Measurements from ENCODE around the gene MAD1L1.

The MAD1L1 gene

DNA sequence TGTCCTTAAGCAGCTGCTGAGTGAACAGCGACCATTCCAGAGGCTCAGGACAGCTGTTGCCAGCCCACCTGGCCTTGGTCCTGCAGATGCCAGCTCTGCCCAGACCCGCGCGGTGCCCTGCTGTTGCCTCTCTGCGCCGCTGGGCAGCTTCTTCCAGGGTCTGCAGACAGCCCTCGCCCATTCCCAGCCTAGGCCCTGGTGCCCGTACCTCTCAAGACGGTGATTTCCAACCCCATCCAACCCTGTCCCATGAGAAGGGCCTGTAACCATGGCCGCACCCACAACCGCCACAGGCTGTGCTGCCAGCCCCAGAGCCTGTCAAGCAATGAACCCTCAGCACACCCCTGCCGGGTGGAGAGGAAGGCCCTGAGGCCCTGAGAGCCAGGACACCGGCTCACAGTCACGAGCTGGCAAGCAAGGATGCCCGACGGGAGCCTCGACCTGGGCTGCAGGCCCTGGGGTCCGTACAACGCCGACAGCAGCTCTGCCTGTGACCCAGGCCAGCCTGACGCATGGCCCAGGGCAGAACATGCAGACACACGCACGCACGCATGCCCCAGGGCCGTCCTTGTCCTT, 231.9 kb downstream of the MAD1L1 start:
- Histone ChIP-seq H3K4me1 (ENCODE audit: control insufficient read depth in 1 of 2, insufficient read depth in 1 of 2, low read depth in 1 of 2, low read length in 1 of 2) (no peaks in the 10 kb centered on the region), H3K9me3 (no peaks in the 10 kb centered on the region), H3K27me3 (no peaks in the 10 kb centered on the region), H3K4me3 (ENCODE audit: low read depth in 1 of 2, low read length in 1 of 2) (no peak overlapping the region), H3K27ac (no peak overlapping the region), H3K36me3 (peaks cover 15% of the 10 kb centered on the region)
- TF ChIP-seq, protein P1, sequence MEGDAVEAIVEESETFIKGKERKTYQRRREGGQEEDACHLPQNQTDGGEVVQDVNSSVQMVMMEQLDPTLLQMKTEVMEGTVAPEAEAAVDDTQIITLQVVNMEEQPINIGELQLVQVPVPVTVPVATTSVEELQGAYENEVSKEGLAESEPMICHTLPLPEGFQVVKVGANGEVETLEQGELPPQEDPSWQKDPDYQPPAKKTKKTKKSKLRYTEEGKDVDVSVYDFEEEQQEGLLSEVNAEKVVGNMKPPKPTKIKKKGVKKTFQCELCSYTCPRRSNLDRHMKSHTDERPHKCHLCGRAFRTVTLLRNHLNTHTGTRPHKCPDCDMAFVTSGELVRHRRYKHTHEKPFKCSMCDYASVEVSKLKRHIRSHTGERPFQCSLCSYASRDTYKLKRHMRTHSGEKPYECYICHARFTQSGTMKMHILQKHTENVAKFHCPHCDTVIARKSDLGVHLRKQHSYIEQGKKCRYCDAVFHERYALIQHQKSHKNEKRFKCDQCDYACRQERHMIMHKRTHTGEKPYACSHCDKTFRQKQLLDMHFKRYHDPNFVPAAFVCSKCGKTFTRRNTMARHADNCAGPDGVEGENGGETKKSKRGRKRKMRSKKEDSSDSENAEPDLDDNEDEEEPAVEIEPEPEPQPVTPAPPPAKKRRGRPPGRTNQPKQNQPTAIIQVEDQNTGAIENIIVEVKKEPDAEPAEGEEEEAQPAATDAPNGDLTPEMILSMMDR (IDR thresholded peaks at IDR 0.05), result no peak

DNA sequence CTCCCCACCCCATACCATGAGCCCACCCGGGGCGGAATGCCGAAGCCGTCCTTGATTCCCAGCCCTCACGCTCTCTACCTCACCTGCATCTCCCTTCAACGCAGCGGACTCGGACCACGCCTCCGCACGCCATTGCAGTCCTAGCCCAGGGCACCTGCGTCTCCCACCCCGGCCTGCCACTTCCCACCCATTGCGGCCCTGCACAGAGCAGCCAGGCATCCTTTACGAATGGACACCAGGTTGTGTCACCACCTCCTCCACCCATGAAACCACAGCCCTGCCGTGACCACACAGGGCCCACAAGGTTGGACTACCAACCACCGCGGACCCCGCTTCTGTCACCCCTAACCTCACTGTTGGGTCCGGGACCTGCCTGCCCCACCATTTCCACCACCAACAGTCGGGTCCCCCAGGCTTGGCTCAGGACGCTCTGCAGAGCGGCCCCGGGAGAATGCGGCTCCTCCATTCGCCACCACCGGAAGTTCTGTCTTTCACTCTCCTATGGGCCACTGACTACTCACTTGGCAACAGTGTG, 232.5 kb downstream of the MAD1L1 start:
- Histone ChIP-seq H3K27me3 (no peaks in the 10 kb centered on the region), H3K4me1 (ENCODE audit: control insufficient read depth in 1 of 2, insufficient read depth in 1 of 2, low read depth in 1 of 2, low read length in 1 of 2) (no peaks in the 10 kb centered on the region), H3K36me3 (peaks cover 15% of the 10 kb centered on the region), H3K27ac (no peak overlapping the region), H3K4me3 (ENCODE audit: low read depth in 1 of 2, low read length in 1 of 2) (no peak overlapping the region), H3K9me3 (no peaks in the 10 kb centered on the region)
- TF ChIP-seq, protein P1 (IDR thresholded peaks at IDR 0.05), result no peak

DNA sequence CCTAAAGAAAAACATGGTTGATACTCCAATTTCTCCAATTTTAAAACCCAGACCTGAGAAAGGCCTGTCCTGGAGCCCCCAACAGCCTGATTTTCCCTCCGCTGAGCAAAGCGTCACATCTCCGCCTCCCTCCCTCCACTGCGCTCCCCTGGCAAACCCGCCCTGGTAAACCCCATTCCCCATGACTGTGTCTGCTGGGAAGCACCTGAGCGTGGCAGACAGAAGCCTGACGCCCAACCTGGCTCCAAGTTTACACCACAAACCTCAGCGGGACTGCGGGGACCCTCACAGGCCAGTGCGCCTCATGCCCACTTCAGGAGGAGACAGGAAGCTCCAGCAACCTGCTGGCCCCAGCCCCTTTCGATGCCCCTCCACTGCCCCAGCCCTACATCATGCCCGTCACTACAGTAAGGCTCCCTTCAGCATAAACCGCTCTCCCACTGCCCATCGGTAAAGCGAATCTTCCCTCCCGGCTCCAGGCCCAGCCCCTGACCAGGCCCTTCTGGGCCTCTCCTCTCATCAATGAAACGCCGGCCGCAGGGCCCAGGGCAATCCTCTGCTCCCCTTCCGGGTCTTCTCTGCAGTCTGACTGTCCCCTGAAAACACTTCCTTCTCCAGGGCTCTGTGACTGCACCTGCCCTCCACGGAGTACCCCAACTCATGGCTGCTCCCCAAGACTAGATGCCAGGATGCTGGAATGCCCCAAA, 233.3 kb downstream of the MAD1L1 start:
- H3K4me1 ChIP-seq (ENCODE audit: control insufficient read depth in 1 of 2, insufficient read depth in 1 of 2, low read depth in 1 of 2, low read length in 1 of 2), result no peaks in the 10 kb centered on the region
- no peak overlapping the region for H3K27ac ChIP-seq
- TF ChIP-seq, protein P1 (IDR thresholded peaks at IDR 0.05), result no peak
- no peak overlapping the region for H3K4me3 ChIP-seq (ENCODE audit: low read depth in 1 of 2, low read length in 1 of 2)
- no peaks in the 10 kb centered on the region for H3K9me3 ChIP-seq
- no peaks in the 10 kb centered on the region for H3K27me3 ChIP-seq
- H3K36me3 ChIP-seq, result peaks cover 14% of the 10 kb centered on the region

DNA sequence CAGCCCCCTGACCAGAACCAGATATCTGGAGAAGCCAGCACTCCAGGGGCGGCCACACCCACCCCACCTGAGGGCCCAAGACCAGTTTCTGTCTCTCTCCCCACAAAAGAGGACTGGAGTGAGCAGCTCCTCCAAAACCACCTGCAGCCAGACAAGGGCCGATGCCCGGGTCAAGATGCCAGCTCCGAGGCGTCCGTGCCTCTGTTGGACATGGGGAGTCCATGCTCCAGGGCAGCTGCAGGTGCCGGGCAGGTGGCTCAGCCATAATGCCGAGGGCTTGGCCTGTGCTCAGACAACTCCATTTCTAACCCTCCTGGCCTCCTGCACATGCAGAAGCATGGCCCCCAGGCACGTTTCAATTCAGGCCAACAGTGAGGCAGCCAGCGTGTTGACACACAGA, 234.6 kb downstream of the MAD1L1 start:
- H3K27me3 ChIP-seq, result no peaks in the 10 kb centered on the region

DNA sequence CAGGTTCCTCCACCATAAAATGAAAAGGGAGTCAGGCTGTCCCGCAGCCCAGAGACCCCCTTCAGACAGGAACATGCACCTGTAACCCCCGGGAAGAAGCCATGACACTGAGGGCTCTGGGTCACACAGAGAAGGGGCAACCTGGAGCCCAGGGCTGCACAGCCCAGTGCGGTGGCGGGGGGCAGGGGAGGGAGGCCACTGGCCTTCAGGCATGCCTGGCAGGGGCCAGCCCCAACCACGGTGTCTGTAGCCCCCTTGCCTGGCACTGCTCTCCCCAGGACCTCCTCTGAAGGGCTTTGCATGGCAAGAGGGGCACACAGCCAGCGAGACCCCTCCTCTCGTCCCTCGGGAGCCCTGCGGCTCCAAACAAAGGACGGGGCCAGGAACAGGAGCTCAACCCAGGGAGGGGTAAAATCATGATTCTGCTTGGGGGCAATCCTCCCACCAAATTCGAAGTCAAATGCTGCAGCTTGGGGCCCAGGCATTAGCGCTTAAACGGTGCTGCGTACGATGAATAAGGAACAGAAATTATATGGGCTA, 235.1 kb downstream of the MAD1L1 start:
- Histone ChIP-seq H3K27ac (no peak overlapping the region), H3K9me3 (no peaks in the 10 kb centered on the region), H3K36me3 (peaks cover 5% of the 10 kb centered on the region), H3K27me3 (no peaks in the 10 kb centered on the region), H3K4me3 (ENCODE audit: low read depth in 1 of 2, low read length in 1 of 2) (no peak overlapping the region), H3K4me1 (ENCODE audit: control insufficient read depth in 1 of 2, insufficient read depth in 1 of 2, low read depth in 1 of 2, low read length in 1 of 2) (no peaks in the 10 kb centered on the region)
- TF ChIP-seq, protein P1 (IDR thresholded peaks at IDR 0.05), result no peak

More for the DNA sequence above, 234.6 kb downstream of the MAD1L1 start:
- TF ChIP-seq, protein P1 (IDR thresholded peaks at IDR 0.05), result no peak
- no peaks in the 10 kb centered on the region for H3K4me1 ChIP-seq (ENCODE audit: control insufficient read depth in 1 of 2, insufficient read depth in 1 of 2, low read depth in 1 of 2, low read length in 1 of 2)
- H3K27ac ChIP-seq, result no peak overlapping the region
- no peaks in the 10 kb centered on the region for H3K9me3 ChIP-seq
- no peak overlapping the region for H3K4me3 ChIP-seq (ENCODE audit: low read depth in 1 of 2, low read length in 1 of 2)
- H3K36me3 ChIP-seq, result peaks cover 5% of the 10 kb centered on the region
